GM18511 (cell line): Measurements from ENCODE around the gene RBM12.
A peak's percentile ranks its signal among the peaks of the same experiment; 100 is the strongest.
"Not testable (repeated sequence)": the region's sequence is repeated elsewhere in the genome, so short reads cannot be mapped to it uniquely, and the experiment has no call there.

Experiments
- ATAC-seq: cut with Tn5 transposase; IDR thresholded peaks from one replicate; pipeline ENCODE4 v1.9.1; 2021; ENCODE audit warnings: mild to moderate bottlenecking, moderate library complexity; ENCODE audit not compliant: unreplicated experiment

The RBM12 gene

GRCh38 chr20:35699127-35699956 is 34.6 kb upstream of the RBM12 start, which contains the start of the genes NFS1 and ROMO1:
Gene NFS1 (minus strand): TSS chr20:35699352. CDS start chr20:35699288, 64 bp downstream.
Gene ROMO1 (plus strand): TSS chr20:35699405. CDS start chr20:35699633, 228 bp downstream.
- ATAC-seq, result peak; percentile 92

GRCh38 chr20:35698298-35699126 is 33.8 kb upstream of the RBM12 start:
- ATAC-seq, result peak; percentile 38

GRCh38 chr20:35697696-35698297 is 33.1 kb upstream of the RBM12 start:
- ATAC-seq, result no peak

- ATAC-seq, result no peak
Measured at GRCh38 chr20:35695978-35696377, 31.3 kb upstream of the RBM12 start.

DNA sequence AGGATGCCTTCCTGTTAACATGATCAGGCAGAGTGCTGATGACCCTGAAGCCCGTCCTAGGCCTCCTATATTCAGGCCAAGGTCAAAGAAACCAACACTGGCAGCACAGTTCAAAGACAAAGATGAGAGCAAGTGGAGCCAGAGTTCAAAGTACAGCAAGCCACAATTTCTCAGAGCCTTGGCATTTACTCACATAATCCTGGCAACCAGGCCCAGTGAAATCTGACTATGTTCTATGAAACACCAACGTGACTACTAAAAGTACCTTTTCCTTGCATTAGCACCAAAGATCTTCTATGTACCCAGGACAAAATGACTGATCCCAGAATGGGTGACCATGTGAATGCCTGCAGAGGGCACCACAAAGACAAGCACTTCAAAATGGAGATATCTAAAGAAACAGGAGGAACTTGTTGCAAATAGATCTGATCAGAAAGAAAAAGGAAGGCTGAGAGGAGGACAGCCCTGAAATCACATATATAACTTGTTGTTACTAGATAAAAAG is 30.6 kb upstream of the RBM12 start:
- ATAC-seq, result no peak

DNA sequence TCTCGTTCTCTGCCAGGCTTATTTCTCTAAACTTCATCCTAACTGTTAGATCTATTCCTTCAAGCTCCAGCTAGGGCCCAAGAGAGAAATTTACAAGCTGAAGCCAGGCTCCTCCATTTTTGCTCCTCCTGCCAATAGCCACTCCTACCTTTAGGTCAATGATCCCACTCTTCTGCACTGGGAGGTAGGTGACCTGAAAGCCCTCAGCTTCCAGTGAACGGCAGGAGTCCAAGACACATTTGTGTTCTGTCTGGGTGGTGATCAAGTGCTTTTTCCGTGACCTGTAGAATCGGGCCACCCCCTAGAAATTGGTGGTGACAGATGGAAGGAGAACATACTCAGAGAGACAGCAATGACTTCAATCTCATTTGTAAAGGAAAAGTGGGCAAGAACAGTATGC is 25.6 kb upstream of the RBM12 start:
- no peak for ATAC-seq

DNA sequence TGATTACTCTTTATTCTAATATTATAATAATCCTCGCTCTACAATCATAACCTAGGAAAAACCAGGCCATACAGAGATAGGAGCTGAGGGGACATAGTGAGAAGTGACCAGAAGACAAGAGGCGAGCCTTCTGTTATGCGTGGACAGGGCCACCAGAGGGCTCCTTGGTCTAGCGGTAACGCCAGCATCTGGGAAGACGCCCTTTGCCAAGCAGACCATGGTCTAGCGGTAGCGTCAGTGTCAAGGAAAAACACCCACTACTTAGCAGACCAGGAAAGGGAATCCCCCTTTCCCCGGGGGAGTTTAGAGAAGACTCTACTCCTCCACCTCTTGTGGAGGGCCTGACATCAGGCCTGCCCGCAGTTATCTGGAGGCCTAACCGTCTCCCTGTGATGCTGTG is 22.2 kb upstream of the RBM12 start:
- ATAC-seq, result not testable (repeated sequence)

DNA sequence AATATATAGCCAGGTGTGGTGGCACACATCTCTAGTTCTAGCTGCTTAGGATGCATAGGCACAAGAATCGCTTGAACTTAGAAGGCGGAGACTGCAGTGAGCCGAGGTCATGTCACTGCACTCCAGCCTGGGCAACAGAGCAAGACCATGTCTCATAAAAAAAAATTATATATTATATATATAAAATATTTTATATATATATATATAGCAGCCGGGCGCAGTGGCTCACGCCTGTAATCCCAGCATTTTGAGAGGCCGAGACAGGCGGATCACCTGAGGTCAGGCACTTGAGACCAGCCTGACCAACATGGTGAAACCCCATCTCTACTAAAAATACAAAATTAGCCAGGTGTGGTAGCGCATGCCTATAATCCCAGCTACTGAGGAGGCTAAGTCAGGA is 20.7 kb upstream of the RBM12 start:
- ATAC-seq, result not testable (repeated sequence)

GRCh38 chr20:35681960-35682359 is 17.3 kb upstream of the RBM12 start:
- ATAC-seq, result no peak

- ATAC-seq, result no peak
Measured at GRCh38 chr20:35680452-35681183, 15.9 kb upstream of the RBM12 start.

- ATAC-seq, result no peak
Measured at GRCh38 chr20:35674921-35675320, 10.2 kb upstream of the RBM12 start.

DNA sequence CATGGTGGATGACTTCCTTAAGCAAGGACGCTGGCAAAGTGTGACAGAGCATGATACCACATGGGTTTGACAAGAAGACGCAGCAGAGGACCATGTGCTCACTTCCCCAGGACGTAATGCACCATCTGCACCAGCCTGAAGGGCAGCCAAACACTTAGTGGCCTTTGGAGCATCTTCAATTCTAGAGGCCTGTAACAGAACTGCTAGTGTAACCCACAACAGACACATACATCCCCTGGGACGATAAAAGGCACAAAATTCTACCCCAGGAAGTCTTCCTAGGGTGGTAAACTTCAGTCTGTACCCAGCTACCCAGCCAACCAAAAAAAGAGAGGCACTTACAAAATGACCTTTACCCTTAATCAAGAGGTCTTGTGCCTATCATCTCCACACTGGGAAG is 9.2 kb upstream of the RBM12 start:
- ATAC-seq, result no peak

GRCh38 chr20:35669681-35670080 is 5.0 kb upstream of the RBM12 start:
- no peak for ATAC-seq

DNA sequence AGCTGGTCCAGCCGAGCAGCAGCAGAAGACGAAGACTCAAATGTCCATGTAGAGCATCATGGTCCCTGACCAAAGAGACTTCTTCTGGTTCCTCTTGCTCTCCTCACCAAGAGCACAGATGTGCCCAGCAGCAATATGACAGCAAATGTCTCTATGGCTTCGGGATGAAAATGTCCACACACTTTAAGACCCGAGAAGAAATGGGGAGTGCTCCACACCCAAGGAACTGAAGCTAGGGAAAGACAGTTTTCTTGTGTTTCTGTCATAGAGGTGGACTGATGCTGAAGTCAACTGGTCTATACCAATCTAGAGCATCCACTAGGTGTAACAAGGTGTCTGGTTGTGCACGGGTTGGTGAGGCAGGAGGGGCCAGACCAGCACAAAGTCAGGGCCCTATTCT is 4.5 kb upstream of the RBM12 start:
- ATAC-seq, result no peak

DNA sequence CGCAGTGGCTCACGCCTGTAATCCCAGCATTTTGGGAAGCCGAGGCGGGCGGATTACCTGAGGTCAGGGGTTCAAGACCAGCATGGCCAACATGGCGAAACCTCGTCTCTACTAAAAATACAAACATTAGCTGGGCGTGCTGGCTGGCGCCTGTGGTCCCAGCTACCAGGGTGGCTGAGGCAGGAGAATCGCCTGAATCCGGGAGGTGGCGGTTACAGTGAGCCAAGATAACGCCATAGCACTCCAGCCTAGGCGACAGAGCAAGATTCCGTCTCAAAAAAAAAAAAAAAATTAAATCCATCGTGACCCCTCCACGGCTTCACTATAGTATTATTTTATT is 1.2 kb upstream of the RBM12 start:
- no peak for ATAC-seq

DNA sequence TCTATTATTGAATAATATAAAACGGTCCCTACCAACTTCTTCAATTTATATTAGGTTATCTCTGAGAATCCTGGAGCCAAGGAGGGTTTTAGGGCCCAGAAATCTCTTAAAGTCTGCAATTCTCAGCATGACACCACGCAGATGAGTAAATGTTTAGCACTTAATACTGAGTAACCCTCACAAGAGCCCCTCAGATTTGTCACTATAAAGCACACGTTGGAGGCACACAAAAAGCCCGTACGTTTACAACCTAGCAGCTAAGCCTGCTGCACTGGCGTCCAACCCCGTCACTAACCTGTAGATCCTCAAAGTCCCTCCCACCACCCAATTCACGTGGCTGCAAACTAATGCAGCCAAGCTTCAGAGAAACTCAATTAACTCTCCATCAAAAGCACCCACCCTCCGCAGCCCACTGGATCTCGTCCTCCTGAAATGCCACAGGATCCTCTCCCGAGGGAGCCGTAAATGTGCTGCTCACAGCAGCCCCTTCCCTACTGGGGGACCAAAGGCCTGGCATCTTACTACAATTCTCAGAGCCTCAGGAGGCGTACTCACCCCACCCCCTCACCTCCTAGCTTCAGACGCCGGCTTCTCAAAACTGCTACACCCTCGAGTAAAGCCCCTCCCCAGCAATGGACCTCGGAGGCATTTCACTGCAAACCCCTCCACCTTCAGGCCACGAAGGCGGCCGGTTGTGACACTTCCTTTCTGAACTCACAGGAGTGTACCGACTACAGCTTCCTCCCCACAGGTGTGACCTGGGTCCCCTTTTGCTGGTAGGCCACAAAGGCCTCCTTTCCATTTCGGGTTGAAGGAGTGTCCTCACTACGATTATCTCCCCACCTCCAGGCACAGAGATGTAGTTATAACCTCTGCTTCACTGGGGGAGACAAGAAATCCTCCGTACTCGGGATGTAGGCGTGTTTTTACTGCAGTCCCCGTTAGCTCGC is 909 bp downstream of the RBM12 start:
- peak; percentile 38 for ATAC-seq

DNA sequence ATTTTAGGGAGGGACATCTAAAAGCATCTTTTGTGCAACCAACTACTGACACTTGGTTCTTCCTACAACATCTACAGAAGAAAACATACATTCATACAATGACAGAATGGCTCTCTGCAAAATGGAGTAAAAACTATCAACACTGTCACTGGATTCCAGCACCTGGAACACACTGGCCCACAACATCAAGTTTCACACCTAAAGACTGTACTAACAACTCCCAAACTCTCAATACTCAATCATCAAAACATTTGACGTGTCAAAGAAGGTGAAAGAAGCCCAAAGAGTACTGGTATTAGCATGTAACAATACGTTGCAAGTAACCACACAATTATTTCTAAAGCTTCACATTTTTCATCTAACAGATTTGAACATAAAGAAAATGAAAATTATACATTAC is 2.1 kb downstream of the RBM12 start:
- no peak for ATAC-seq

DNA sequence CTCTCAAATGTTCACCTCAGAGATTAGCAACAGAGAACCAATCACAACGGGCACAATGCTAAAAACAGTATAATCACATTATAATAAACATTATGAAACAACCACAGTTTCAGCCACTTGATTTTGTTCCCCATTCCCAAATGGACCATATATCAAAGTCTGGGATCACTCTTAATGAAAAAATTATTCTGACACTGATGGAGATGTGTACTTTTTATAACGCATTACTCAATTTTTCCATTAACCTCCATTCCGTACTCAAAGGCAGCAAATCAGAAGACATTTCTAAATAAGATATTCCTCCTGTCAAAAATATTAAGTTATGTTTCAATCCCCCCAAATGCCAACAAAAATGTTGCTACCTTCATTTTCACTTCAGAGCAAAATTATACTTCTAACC is 2.8 kb downstream of the RBM12 start:
- no peak for ATAC-seq

DNA sequence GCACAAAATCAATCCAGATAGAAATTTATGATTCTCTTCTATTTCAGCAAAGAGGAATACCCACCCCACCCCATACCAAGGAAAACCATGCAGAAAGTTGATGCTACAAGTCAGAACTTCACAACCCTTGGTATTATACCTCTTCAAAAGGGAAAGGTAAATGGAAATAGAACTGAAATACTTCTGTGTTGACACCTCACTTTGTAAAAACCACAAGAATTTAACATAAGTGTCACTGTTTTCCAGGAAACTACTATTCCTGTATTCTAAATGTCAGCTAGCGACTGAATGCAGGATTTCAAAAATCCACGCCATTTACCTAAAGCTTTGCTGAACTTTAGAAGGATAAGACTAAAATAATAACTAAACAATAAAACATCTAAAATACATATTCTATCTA is 3.6 kb downstream of the RBM12 start:
- no peak for ATAC-seq
